Natural killer cell (primary cell): ENCODE measurements around the gene LCNL1. TPM values are rescaled to one million over a fixed set of nuclear protein-coding genes. Genes with fewer than 3 reads are reported as not detected.
A peak's percentile ranks its signal among the peaks of the same experiment; 100 is the strongest.

Experiments used
- ATAC-seq, 3 donors: fragments of 150-1000 bp in 2 of 3; fragments of 200-7000 bp in 1 of 3; cut with Tn5 transposase; 1 replicate in 1 of 3; 2 replicates in 2 of 3; pipeline ENCODE4 v1.10.0; 2021; ENCODE audit warnings: mild to moderate bottlenecking in 2 of 3, moderate library complexity in 2 of 3
- DNase-seq, 2 donors: peaks; one replicate each; pipeline versions ENCODE4 v3.0.0 to v3.0.0-alpha.2; 2013 to 2021; ENCODE audit warnings: mixed read lengths in 1 of 2
- H3K27ac ChIP-seq: one replicate; pipeline ENCODE4 v1.5.1; 2013; ENCODE audit warnings: mild to moderate bottlenecking, low read length
- H3K27me3 ChIP-seq: one replicate; pipeline ENCODE4 v1.6.1; 2013; ENCODE audit warnings: low read length; ENCODE audit not compliant: control insufficient read depth, insufficient read depth
- H3K36me3 ChIP-seq: one replicate; pipeline ENCODE4 v1.6.1; 2013; ENCODE audit warnings: low read length; ENCODE audit not compliant: control insufficient read depth, insufficient read depth
- H3K4me1 ChIP-seq: one replicate; pipeline ENCODE4 v1.6.1; 2013; ENCODE audit warnings: low read length; ENCODE audit not compliant: control insufficient read depth, insufficient read depth
- H3K4me3 ChIP-seq: one replicate; pipeline ENCODE4 v1.5.1; 2013; ENCODE audit warnings: low read length
- H3K9me3 ChIP-seq: one replicate; pipeline ENCODE4 v1.6.1; 2013; ENCODE audit warnings: low read length; ENCODE audit not compliant: control insufficient read depth, insufficient read depth
- H3K27ac Mint-ChIP-seq, 2 donors: one replicate each; pipeline ENCODE4 v1.8.0; 2022; ENCODE audit warnings: mild to moderate bottlenecking in 2 of 2, mixed read lengths in 2 of 2, moderate library complexity in 1 of 2
- H3K27me3 Mint-ChIP-seq, 2 donors: one replicate each; pipeline ENCODE4 v1.8.0; 2022; ENCODE audit warnings: low read depth in 2 of 2, mixed read lengths in 2 of 2
- H3K36me3 Mint-ChIP-seq: one replicate; pipeline ENCODE4 v1.8.0; 2022; ENCODE audit warnings: mixed read lengths
- H3K4me1 Mint-ChIP-seq, 2 donors: one replicate each; pipeline ENCODE4 v1.8.0; 2022; ENCODE audit warnings: mixed read lengths in 2 of 2
- H3K4me3 Mint-ChIP-seq: one replicate; pipeline ENCODE4 v1.8.0; 2022; ENCODE audit warnings: mild to moderate bottlenecking, moderate library complexity, mixed read lengths
- H3K9me3 Mint-ChIP-seq, 2 donors: one replicate each; pipeline ENCODE4 v1.8.0; 2022; ENCODE audit warnings: mixed read lengths in 2 of 2
- CTCF ChIP-seq: fragments of 200-600 bp; IDR thresholded peaks from one replicate; pipeline ENCODE4 v1.8.0; 2022; ENCODE audit warnings: antibody characterized with exemption
- WGBS: methylation state at CpG from one replicate; pipeline ENCODE4 v1.1.7; 2013; ENCODE audit warnings: missing lambda C conversion rate; ENCODE audit not compliant: insufficient coverage; 5-methylcytosine and 5-hydroxymethylcytosine counted together
- intact Hi-C: fragments of 100-400 bp; cut with micrococcal nuclease; formaldehyde crosslinking; loops from one replicate; pipeline ENCODE4 v1.14.2; 2022
- total RNA-seq, 4 donors: library from RNA; stranded (reverse); fragments of 120-200 nt in 1 of 4; gene quantifications; one replicate each; pipeline versions ENCODE4 v1.2.3 to v1.2.4, GENCODE V29; 2013 to 2022

LCNL1 gene
- total RNA-seq, 3 donors from 2014 or later (not counting 1 experiment from before 2014, with no cell fraction given) = 4.9 to 8.4 (median 8.2) TPM

GRCh38 chr9:136958473-136958872 is 24.3 kb upstream of the LCNL1 start:
- peaks cover 22 to 80% of the 10 kb centered on the region in 2 donors for H3K4me1 Mint-ChIP-seq
- H3K9me3 Mint-ChIP-seq = peaks cover 4 to 5% of the 10 kb centered on the region in 2 donors
- ATAC-seq (no peak), DNase-seq (no peak)
- 97% methylated on average over 7 of the region's 7 CpGs for WGBS
- intact Hi-C loops = no loop called here
- no peaks in the 10 kb centered on the region for H3K9me3 ChIP-seq
- no peaks in the 10 kb centered on the region for H3K27me3 ChIP-seq
- no peaks in the 10 kb centered on the region for H3K36me3 ChIP-seq
- H3K27ac ChIP-seq = peak overlapping the region; percentile 90
- H3K36me3 Mint-ChIP-seq = no peaks in the 10 kb centered on the region
- H3K4me3 Mint-ChIP-seq = no peak overlapping the region
- H3K27me3 Mint-ChIP-seq = no peaks in the 10 kb centered on the region
- TF ChIP-seq CTCF = no peak
- H3K4me1 ChIP-seq = peaks cover 66% of the 10 kb centered on the region
- H3K4me3 ChIP-seq = no peak overlapping the region
- H3K27ac Mint-ChIP-seq = peak overlapping the region; percentile 85 to 87

- peaks cover 4 to 5% of the 10 kb centered on the region in 2 donors for H3K9me3 Mint-ChIP-seq
- ATAC-seq (peak in 1 of 3 donors; percentile 19), DNase-seq (no peak)
- WGBS = 53% methylated on average over 28 of the region's 28 CpGs
- intact Hi-C loops = no loop called here
- H3K27ac Mint-ChIP-seq = peak overlapping the region; percentile 85 to 87
- H3K4me1 ChIP-seq = peaks cover 73% of the 10 kb centered on the region
- H3K9me3 ChIP-seq = no peaks in the 10 kb centered on the region
- no peaks in the 10 kb centered on the region for H3K27me3 Mint-ChIP-seq
- peak overlapping the region; percentile 90 for H3K27ac ChIP-seq
- H3K4me3 ChIP-seq = no peak overlapping the region
- H3K4me3 Mint-ChIP-seq = peak overlapping the region; percentile 9
- no peaks in the 10 kb centered on the region for H3K27me3 ChIP-seq
- H3K4me1 Mint-ChIP-seq = peaks cover 22 to 81% of the 10 kb centered on the region in 2 donors
- TF ChIP-seq CTCF = no peak
- H3K36me3 Mint-ChIP-seq = no peaks in the 10 kb centered on the region
- no peaks in the 10 kb centered on the region for H3K36me3 ChIP-seq
Measured at GRCh38 chr9:136958898-136959850, 23.6 kb upstream of the LCNL1 start.

- peak overlapping the region; percentile 85 to 87 for H3K27ac Mint-ChIP-seq
- peak overlapping the region; percentile 90 for H3K27ac ChIP-seq
Measured at GRCh38 chr9:136960212-136960937, 22.4 kb upstream of the LCNL1 start.

More at GRCh38 chr9:136960212-136960937, 22.4 kb upstream of the LCNL1 start:
- Mint-ChIP-seq H3K9me3 (peaks cover 4 to 5% of the 10 kb centered on the region in 2 donors), H3K4me1 (peaks cover 29 to 79% of the 10 kb centered on the region in 2 donors), H3K27me3 (no peaks in the 10 kb centered on the region), H3K36me3 (no peaks in the 10 kb centered on the region), H3K4me3 (peak overlapping the region; percentile 79)
- Histone ChIP-seq H3K4me3 (no peak overlapping the region), H3K36me3 (no peaks in the 10 kb centered on the region), H3K9me3 (no peaks in the 10 kb centered on the region), H3K27me3 (no peaks in the 10 kb centered on the region), H3K4me1 (peaks cover 83% of the 10 kb centered on the region)
- no peak for TF ChIP-seq CTCF
- peak in 1 of 2 donors; percentile 57 for DNase-seq
- peak; percentile 60 to 84 (median 61) for ATAC-seq
- 32% methylated on average over 18 of the region's 19 CpGs for WGBS
- intact Hi-C loops = loop anchor here (1.0 kb wide), 1 partner anchor 40 kb away; no protein-coding TSS in a partner anchor
